ENCODE data around the gene SIRT6. TPM values are rescaled to one million over a fixed set of nuclear protein-coding genes. Genes with fewer than 3 reads are reported as not detected.
A peak's percentile ranks its signal among the peaks of the same experiment; 100 is the strongest.
"Not testable (repeated sequence)": the region's sequence is repeated elsewhere in the genome, so short reads cannot be mapped to it uniquely, and the experiment has no call there.

SIRT6 gene
- total and polyA plus RNA-seq, 2 donors (not counting 1 experiment from before 2014, with no cell fraction given): 27.8 to 82.2 TPM

DNA sequence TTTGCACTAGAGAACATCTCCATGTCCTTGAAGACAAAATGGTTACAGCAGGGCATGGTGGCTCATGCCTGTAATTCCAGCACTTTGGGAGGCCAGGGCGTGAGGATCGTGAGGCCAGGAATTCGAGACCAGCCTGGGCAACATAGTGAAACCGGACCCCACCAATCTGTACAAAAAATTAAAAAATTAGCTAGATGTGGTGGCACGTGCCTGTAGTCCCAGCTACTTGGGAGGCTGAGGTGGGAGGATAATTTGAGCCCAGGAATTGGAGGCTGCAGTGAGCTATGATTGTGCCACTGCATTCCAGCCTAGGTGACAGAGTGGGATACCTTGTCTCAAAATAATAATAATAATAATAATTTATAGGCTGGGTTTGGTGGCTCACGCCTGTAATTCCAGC lies 47.9 kb upstream of the SIRT6 start:
- ATAC-seq (ENCODE audit: low read depth); H3K4me3 ChIP-seq (ENCODE audit: control extremely low read depth in 1 of 5, extremely low read depth in 1 of 5, insufficient read depth in 1 of 5, low read depth in 2 of 5, low read length in 4 of 5); intact Hi-C loops (cut with micrococcal nuclease); H3K4me1 Mint-ChIP-seq; H3K9ac ChIP-seq (ENCODE audit: low read length); H3K27ac Mint-ChIP-seq; H3K9me3 ChIP-seq (ENCODE audit: control extremely low read depth in 1 of 3, control insufficient read depth in 2 of 3, insufficient read depth in 1 of 3, low read length in 2 of 3); H4K20me1 ChIP-seq (ENCODE audit: control insufficient read depth, insufficient read depth, low read length, poor library complexity, severe bottlenecking); H3K4me2 ChIP-seq (replicated peaks; ENCODE audit: low read depth, low read length, poor library complexity, severe bottlenecking); DNase-seq; H3K4me3 Mint-ChIP-seq; H3K9me3 Mint-ChIP-seq (ENCODE audit: insufficient read depth); H3K27me3 ChIP-seq (replicated peaks in 1 of 4; ENCODE audit: control extremely low read depth in 1 of 4, control insufficient read depth in 3 of 4, insufficient read depth in 4 of 4, low read length in 3 of 4); H2AFZ ChIP-seq (ENCODE audit: insufficient read depth, low read depth, low read length, poor library complexity, severe bottlenecking); H3K27me3 Mint-ChIP-seq; H3K79me2 ChIP-seq (ENCODE audit: control insufficient read depth, insufficient read depth, low read length); H3K36me3 ChIP-seq (replicated peaks in 1 of 2; ENCODE audit: control extremely low read depth in 1 of 2, control insufficient read depth in 1 of 2, extremely low read depth in 1 of 2, insufficient read depth in 2 of 2, low read length in 1 of 2); H3K27ac ChIP-seq (ENCODE audit: low read length in 2 of 2): not testable (repeated sequence)
- ChIA-PET CTCF (interaction anchor here (0.6 to 1.7 kb wide), 4 partner anchors 11 to 581 kb away, joined by 3 to 5 read pairs (median 4); partner anchors contain the start of gene YJU2), POLR2A (interaction anchor here (1.3 kb wide), 1 partner anchor 17 kb away, joined by 5 read pairs; the partner anchor contains the start of gene YJU2)
- H3K4me1 ChIP-seq (ENCODE audit: control insufficient read depth in 2 of 2, insufficient read depth in 2 of 2, low read length in 2 of 2): peaks cover 26 to 32% of the 10 kb centered on the region in 2 donors
- WGBS (ENCODE audit: insufficient coverage): no CpG with 5 or more reads among the region's 6 CpGs

DNA sequence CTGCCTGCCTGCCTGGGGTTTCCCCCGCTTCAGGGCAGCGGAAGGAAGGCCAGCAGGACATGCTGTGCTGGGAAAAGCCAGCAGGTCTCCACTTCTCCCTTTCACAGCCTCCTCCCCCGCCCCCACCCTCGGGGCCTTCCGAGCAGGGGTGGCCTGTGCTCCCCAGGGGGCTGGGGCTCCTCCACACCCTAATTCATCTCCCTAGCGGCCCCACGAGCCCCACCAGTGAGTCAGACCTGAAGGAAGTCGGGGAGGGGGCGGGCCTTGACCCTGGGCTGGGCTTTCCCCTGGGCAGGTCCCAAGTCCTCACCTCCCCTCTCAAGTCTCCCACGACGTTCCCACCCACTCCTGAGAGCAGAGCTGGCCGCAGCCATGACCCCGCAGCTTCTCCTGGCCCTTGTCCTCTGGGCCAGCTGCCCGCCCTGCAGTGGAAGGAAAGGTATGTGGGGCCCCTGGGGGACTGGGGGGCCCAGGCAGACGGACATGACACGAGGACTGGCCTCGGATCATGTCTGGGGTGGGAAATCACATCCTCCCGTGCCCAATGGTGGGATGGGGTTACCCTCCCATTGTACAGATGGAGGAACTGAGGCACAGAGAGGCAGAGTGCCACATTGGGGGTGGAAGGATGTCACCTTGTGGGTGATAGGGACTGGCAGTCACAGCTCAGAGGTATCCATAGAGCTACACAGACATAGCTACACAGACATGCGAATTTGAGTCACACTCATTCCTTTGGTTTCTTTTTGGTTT lies 47.0 kb upstream of the SIRT6 start, which contains the start of gene EBI3:
TSS of gene EBI3 (plus strand) at position 345 of the 753 bp plus-strand sequence. CDS start at position 373, 28 bp downstream.
- H3K4me2 ChIP-seq (replicated peaks; ENCODE audit: low read depth, low read length, poor library complexity, severe bottlenecking): peak within 1 kb of the TSS; percentile 65
- peak; percentile 84 for DNase-seq
- H3K27ac Mint-ChIP-seq: no peak within 1 kb of the TSS
- no peaks in the 10 kb centered on the region for H4K20me1 ChIP-seq (ENCODE audit: control insufficient read depth, insufficient read depth, low read length, poor library complexity, severe bottlenecking)
- WGBS (ENCODE audit: insufficient coverage): 13% methylated on average over 12 of the region's 19 CpGs
- no peak within 1 kb of the TSS for H3K4me3 Mint-ChIP-seq
- TF ChIP-seq EZH2 (IDR thresholded peaks at IDR 0.05; ENCODE audit: borderline replicate concordance, insufficient read depth, low read depth, low read length, poor library complexity, severe bottlenecking): no peak
- TF ChIP-seq, protein P1, sequence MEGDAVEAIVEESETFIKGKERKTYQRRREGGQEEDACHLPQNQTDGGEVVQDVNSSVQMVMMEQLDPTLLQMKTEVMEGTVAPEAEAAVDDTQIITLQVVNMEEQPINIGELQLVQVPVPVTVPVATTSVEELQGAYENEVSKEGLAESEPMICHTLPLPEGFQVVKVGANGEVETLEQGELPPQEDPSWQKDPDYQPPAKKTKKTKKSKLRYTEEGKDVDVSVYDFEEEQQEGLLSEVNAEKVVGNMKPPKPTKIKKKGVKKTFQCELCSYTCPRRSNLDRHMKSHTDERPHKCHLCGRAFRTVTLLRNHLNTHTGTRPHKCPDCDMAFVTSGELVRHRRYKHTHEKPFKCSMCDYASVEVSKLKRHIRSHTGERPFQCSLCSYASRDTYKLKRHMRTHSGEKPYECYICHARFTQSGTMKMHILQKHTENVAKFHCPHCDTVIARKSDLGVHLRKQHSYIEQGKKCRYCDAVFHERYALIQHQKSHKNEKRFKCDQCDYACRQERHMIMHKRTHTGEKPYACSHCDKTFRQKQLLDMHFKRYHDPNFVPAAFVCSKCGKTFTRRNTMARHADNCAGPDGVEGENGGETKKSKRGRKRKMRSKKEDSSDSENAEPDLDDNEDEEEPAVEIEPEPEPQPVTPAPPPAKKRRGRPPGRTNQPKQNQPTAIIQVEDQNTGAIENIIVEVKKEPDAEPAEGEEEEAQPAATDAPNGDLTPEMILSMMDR (IDR thresholded peaks at IDR 0.05): no peak
- no peaks in the 10 kb centered on the region for H3K36me3 ChIP-seq (replicated peaks in 1 of 2; ENCODE audit: control extremely low read depth in 1 of 2, control insufficient read depth in 1 of 2, extremely low read depth in 1 of 2, insufficient read depth in 2 of 2, low read length in 1 of 2)
- CTCF ChIA-PET: interaction anchor here (0.7 to 1.7 kb wide), 3 partner anchors 12 to 27 kb away, joined by 3 to 5 read pairs (median 4); partner anchors contain the start of gene YJU2
- peak within 1 kb of the TSS; percentile 44 for H3K9ac ChIP-seq (ENCODE audit: low read length)
- intact Hi-C loops (cut with micrococcal nuclease): loop anchor here (1.0 kb wide), 1 partner anchor 18 kb away; the partner anchor contains the start of gene YJU2
- H3K9me3 ChIP-seq (ENCODE audit: control extremely low read depth in 1 of 3, control insufficient read depth in 2 of 3, insufficient read depth in 1 of 3, low read length in 2 of 3): no peaks in the 10 kb centered on the region
- H3K79me2 ChIP-seq (ENCODE audit: control insufficient read depth, insufficient read depth, low read length): peaks cover 5% of the 10 kb centered on the region
- POLR2A ChIA-PET: interaction anchor here (0.6 to 1.3 kb wide), 3 partner anchors 14 to 241 kb away, joined by 4 to 7 read pairs (median 5); partner anchors contain the start of gene YJU2
- no peaks in the 10 kb centered on the region for H3K27me3 Mint-ChIP-seq
- H3K9me3 Mint-ChIP-seq (ENCODE audit: insufficient read depth): no peaks in the 10 kb centered on the region
- H3K4me1 ChIP-seq (ENCODE audit: control insufficient read depth in 2 of 2, insufficient read depth in 2 of 2, low read length in 2 of 2): peaks cover 26 to 32% of the 10 kb centered on the region in 2 donors
- peak; percentile 92 for ATAC-seq (ENCODE audit: low read depth)
- H3K27me3 ChIP-seq (replicated peaks in 1 of 4; ENCODE audit: control extremely low read depth in 1 of 4, control insufficient read depth in 3 of 4, insufficient read depth in 4 of 4, low read length in 3 of 4): no peaks in the 10 kb centered on the region
- peaks cover 5% of the 10 kb centered on the region for H3K4me1 Mint-ChIP-seq
- H2AFZ ChIP-seq (ENCODE audit: insufficient read depth, low read depth, low read length, poor library complexity, severe bottlenecking): peak within 1 kb of the TSS; percentile 65
- peak within 1 kb of the TSS; percentile 40 to 59 for H3K27ac ChIP-seq (ENCODE audit: low read length in 2 of 2)
- H3K4me3 ChIP-seq (ENCODE audit: control extremely low read depth in 1 of 5, extremely low read depth in 1 of 5, insufficient read depth in 1 of 5, low read depth in 2 of 5, low read length in 4 of 5): peak within 1 kb of the TSS in 4 of 5 experiments; percentile 34 to 44 (median 37)
